MM.1S (cell line): ENCODE measurements around the gene ARF1.

Experiments
- EZH2phosphoT487 ChIP-seq: fragments of 300-600 bp; sonication (generic); IDR thresholded peaks from 2 replicates; pipeline ENCODE4 v1.6.1; 2018; ENCODE audit warnings: antibody characterized with exemption, low read length
- TF ChIP-seq, protein P1 (sequence below): fragments of 300-600 bp; sonication (generic); IDR thresholded peaks from 2 replicates; pipeline ENCODE4 v1.5.1; 2016; ENCODE audit warnings: antibody characterized with exemption, low read length, mixed read lengths

DNA sequence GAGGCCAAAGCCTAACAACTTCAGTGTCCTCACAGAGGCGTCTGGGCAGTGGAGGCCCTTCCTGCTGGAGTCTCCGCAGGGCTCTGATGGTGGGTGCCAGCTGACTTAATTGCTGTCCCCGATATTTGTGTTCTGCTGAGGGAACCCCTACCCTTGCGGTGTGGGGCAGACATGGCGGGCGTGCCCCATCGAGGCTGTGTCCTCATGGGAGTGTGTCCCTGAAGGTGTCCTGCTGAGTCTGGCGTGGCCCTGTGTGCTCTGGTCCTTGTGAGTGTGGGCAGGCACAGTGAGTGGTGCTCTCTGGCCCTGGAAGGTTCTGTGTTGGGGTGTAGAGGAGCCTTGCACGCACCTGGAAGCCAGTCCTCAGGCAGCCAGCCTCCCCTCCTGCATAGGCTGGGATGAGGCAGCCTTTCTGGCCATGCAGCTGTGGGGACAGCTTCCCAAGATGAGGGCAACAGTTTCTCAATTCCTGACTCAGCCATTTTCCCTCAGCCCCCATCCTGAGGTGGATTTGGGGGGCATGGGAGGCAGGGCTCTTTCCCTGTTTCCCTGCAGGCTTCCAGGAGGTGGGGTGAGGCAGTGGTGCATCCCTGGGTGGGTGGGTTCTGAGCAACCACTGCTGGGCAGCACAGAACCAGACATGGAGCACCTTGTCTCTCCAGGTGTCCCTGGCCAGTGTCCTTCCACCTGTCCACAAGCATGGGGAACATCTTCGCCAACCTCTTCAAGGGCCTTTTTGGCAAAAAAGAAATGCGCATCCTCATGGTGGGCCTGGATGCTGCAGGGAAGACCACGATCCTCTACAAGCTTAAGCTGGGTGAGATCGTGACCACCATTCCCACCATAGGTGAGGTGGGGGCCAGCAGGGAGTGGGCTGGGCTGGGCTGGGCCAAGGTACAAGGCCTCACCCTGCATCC is 14.2 kb downstream of the ARF1 start:
- TF ChIP-seq EZH2phosphoT487, result no peak
- TF ChIP-seq, protein P1, sequence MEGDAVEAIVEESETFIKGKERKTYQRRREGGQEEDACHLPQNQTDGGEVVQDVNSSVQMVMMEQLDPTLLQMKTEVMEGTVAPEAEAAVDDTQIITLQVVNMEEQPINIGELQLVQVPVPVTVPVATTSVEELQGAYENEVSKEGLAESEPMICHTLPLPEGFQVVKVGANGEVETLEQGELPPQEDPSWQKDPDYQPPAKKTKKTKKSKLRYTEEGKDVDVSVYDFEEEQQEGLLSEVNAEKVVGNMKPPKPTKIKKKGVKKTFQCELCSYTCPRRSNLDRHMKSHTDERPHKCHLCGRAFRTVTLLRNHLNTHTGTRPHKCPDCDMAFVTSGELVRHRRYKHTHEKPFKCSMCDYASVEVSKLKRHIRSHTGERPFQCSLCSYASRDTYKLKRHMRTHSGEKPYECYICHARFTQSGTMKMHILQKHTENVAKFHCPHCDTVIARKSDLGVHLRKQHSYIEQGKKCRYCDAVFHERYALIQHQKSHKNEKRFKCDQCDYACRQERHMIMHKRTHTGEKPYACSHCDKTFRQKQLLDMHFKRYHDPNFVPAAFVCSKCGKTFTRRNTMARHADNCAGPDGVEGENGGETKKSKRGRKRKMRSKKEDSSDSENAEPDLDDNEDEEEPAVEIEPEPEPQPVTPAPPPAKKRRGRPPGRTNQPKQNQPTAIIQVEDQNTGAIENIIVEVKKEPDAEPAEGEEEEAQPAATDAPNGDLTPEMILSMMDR, result no peak
